Measurements from ENCODE around the gene HS6ST1.

DNA sequence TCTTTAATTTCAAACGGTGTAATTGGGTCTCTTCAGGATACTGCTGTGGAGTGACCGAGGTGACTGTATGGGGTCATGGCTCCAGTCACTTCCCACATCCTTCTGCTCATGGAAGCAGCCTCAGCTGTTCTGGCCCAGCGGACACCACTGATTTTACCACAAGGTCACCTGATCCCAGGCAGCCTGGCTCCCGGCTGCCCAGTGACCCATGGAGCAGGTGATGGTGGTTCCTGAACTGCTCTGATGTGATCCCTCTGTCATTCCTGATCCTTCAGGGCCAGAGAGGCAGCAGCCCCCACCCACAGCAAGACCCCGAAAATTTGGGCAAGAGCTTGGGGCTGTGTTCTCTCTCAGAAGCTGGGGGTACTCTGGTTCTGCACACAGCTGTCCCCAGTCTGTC lies 35.5 kb upstream of the HS6ST1 start:
- TF ChIP-seq, protein P1, sequence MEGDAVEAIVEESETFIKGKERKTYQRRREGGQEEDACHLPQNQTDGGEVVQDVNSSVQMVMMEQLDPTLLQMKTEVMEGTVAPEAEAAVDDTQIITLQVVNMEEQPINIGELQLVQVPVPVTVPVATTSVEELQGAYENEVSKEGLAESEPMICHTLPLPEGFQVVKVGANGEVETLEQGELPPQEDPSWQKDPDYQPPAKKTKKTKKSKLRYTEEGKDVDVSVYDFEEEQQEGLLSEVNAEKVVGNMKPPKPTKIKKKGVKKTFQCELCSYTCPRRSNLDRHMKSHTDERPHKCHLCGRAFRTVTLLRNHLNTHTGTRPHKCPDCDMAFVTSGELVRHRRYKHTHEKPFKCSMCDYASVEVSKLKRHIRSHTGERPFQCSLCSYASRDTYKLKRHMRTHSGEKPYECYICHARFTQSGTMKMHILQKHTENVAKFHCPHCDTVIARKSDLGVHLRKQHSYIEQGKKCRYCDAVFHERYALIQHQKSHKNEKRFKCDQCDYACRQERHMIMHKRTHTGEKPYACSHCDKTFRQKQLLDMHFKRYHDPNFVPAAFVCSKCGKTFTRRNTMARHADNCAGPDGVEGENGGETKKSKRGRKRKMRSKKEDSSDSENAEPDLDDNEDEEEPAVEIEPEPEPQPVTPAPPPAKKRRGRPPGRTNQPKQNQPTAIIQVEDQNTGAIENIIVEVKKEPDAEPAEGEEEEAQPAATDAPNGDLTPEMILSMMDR (conservative IDR thresholded peaks at IDR 0.05 in 1 of 2, IDR thresholded peaks at IDR 0.05 in 1 of 2; ENCODE audit: extremely low read depth in 1 of 2, insufficient read depth in 1 of 2, low read depth in 1 of 2, low read length in 2 of 2): no peak
- no peak for TF ChIP-seq EZH2 (IDR thresholded peaks at IDR 0.05; ENCODE audit: borderline replicate concordance, low read length)
